GM18508 (cell line): ENCODE data around the gene MRPL51.
A peak's percentile ranks its signal among the peaks of the same experiment; 100 is the strongest.

Source experiments
- ATAC-seq: cut with Tn5 transposase; IDR thresholded peaks from one replicate; pipeline ENCODE4 v1.9.1; 2021; ENCODE audit warnings: moderate number of reproducible peaks; ENCODE audit not compliant: insufficient read depth, unreplicated experiment

The MRPL51 gene

GRCh38 chr12:6463216-6463615 lies 29.8 kb downstream of the MRPL51 start:
- no peak for ATAC-seq

- no peak for ATAC-seq
Observed at GRCh38 chr12:6462234-6462995, 30.6 kb downstream of the MRPL51 start.

- ATAC-seq, result peak; percentile 45
Observed at GRCh38 chr12:6461401-6462233, 31.4 kb downstream of the MRPL51 start.

GRCh38 chr12:6460751-6461371 lies 32.2 kb downstream of the MRPL51 start:
- ATAC-seq, result no peak

- ATAC-seq, result no peak
Observed at GRCh38 chr12:6459004-6459337, 34.1 kb downstream of the MRPL51 start.

- no peak for ATAC-seq
Observed at GRCh38 chr12:6458281-6459003, 34.6 kb downstream of the MRPL51 start.

- no peak for ATAC-seq
Observed at GRCh38 chr12:6457220-6457945, 35.7 kb downstream of the MRPL51 start.

- no peak for ATAC-seq
Observed at GRCh38 chr12:6452944-6453630, 40.0 kb downstream of the MRPL51 start.

- ATAC-seq, result no peak
Observed at GRCh38 chr12:6452245-6452943, 40.7 kb downstream of the MRPL51 start.

GRCh38 chr12:6451348-6452244 lies 41.5 kb downstream of the MRPL51 start, which contains the start of gene TAPBPL:
Gene TAPBPL (plus strand): TSS chr12:6452042. CDS start chr12:6452249, 207 bp downstream.
- ATAC-seq, result no peak

- ATAC-seq, result no peak
Observed at GRCh38 chr12:6450869-6451347, 42.2 kb downstream of the MRPL51 start.

GRCh38 chr12:6450091-6450868 lies 42.8 kb downstream of the MRPL51 start:
- ATAC-seq, result no peak

- ATAC-seq, result no peak
Observed at GRCh38 chr12:6444704-6445688, 48.1 kb downstream of the MRPL51 start, which contains the start of gene CD27. Gene CD27 (plus strand): TSS chr12:6444955. CDS start chr12:6445096, 141 bp downstream.

- ATAC-seq, result no peak
Observed at GRCh38 chr12:6444031-6444430, 49.0 kb downstream of the MRPL51 start.

- no peak for ATAC-seq
Observed at GRCh38 chr12:6443361-6443983, 49.6 kb downstream of the MRPL51 start.
